Lower leg skin (tissue), 3 donors: ENCODE measurements around the gene BCAT1.

Experiments
- POLR2A ChIP-seq, 2 donors: fragments of 450-650 bp; IDR thresholded peaks; one replicate each; pipeline ENCODE4 v1.6.1; 2016 to 2017; ENCODE audit warnings: antibody characterized with exemption in 2 of 2, mild to moderate bottlenecking in 1 of 2, moderate library complexity in 1 of 2
- TF ChIP-seq, protein P1 (sequence below), 3 donors: fragments of 450-650 bp; IDR thresholded peaks; one replicate each; pipeline ENCODE4 v1.5.1; 2016; ENCODE audit warnings: antibody characterized with exemption in 3 of 3, mild to moderate bottlenecking in 3 of 3, moderate library complexity in 2 of 3

DNA sequence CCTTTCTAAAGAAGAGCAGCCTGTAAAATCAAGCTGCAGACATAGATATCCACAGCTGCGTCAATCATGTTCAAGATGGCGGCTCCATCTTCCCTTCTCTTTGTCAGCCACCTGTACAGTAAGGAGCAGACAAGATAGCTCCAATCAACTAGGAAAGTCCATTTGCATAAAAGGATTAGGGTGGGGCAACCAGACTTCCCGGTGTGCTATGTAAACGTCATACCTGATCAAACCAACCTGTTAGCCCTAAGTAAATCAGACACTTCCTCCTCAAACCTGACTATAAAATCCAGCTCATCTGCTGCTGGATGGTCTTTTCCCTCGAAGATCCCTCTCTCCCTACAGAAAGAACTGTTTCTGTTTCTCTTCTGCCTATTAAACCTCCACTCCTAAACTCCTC is 60.1 kb downstream of the BCAT1 start:
- TF ChIP-seq, protein P1, sequence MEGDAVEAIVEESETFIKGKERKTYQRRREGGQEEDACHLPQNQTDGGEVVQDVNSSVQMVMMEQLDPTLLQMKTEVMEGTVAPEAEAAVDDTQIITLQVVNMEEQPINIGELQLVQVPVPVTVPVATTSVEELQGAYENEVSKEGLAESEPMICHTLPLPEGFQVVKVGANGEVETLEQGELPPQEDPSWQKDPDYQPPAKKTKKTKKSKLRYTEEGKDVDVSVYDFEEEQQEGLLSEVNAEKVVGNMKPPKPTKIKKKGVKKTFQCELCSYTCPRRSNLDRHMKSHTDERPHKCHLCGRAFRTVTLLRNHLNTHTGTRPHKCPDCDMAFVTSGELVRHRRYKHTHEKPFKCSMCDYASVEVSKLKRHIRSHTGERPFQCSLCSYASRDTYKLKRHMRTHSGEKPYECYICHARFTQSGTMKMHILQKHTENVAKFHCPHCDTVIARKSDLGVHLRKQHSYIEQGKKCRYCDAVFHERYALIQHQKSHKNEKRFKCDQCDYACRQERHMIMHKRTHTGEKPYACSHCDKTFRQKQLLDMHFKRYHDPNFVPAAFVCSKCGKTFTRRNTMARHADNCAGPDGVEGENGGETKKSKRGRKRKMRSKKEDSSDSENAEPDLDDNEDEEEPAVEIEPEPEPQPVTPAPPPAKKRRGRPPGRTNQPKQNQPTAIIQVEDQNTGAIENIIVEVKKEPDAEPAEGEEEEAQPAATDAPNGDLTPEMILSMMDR (IDR thresholded peaks at IDR 0.05), result no peak
- TF ChIP-seq POLR2A (IDR thresholded peaks at IDR 0.05), result no peak
